GM13977 (cell line): ENCODE measurements around the gene CCR5AS.

Source experiments
- DNase-seq: peaks from one replicate; pipeline ENCODE4 v3.0.0; 2012; ENCODE audit warnings: low spot score
- in situ Hi-C: fragments of 300-500 bp; cut with MboI; formaldehyde crosslinking; loops from one replicate; pipeline ENCODE4 v1.12.0; 2022; ENCODE audit warnings: low sequenced_read_pairs, low pct_unique_long_range_greater_than_20kb, mixed read lengths, inconsistent platforms; ENCODE audit not compliant: unreplicated experiment
- TF ChIP-seq, protein P1 (sequence below): IDR thresholded peaks from 2 replicates; pipeline ENCODE4 v1.5.1; 2012; ENCODE audit warnings: mild to moderate bottlenecking, control low read depth; ENCODE audit not compliant: insufficient read depth; ENCODE audit errors: extremely low read depth, missing control alignments

CCR5AS gene

GRCh38 chr3:46386205-46386604 lies 20.7 kb downstream of the CCR5AS start:
- DNase-seq = no peak
- TF ChIP-seq, protein P1, sequence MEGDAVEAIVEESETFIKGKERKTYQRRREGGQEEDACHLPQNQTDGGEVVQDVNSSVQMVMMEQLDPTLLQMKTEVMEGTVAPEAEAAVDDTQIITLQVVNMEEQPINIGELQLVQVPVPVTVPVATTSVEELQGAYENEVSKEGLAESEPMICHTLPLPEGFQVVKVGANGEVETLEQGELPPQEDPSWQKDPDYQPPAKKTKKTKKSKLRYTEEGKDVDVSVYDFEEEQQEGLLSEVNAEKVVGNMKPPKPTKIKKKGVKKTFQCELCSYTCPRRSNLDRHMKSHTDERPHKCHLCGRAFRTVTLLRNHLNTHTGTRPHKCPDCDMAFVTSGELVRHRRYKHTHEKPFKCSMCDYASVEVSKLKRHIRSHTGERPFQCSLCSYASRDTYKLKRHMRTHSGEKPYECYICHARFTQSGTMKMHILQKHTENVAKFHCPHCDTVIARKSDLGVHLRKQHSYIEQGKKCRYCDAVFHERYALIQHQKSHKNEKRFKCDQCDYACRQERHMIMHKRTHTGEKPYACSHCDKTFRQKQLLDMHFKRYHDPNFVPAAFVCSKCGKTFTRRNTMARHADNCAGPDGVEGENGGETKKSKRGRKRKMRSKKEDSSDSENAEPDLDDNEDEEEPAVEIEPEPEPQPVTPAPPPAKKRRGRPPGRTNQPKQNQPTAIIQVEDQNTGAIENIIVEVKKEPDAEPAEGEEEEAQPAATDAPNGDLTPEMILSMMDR = no peak

DNA sequence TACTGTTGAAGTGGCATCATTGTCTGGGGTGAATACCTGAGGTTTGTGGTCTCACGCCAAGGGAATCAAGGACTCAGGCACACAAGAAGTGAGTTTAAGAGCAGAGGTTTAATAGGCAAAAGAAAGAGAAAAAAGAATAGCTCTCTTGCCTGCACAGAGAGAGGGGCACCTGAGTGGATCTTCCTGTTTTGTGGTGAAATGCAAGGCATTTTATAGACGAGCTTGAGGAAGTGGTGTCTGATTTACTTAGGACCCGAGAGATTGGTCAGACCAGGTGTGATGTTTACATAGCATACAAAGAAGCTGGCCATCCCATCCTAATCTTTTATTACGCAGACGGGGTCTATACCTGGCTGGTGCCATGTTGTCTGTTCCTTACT lies 22.9 kb downstream of the CCR5AS start:
- in situ Hi-C loops = loop anchor here (25.0 kb wide), 1 partner anchor 622 kb away; no protein-coding TSS in a partner anchor
- no peak for DNase-seq
- TF ChIP-seq, protein P1 = no peak

More at GRCh38 chr3:46386205-46386604, 20.7 kb downstream of the CCR5AS start:
- in situ Hi-C loops = loop anchor here (25.0 kb wide), 1 partner anchor 624 kb away; no protein-coding TSS in a partner anchor

DNA sequence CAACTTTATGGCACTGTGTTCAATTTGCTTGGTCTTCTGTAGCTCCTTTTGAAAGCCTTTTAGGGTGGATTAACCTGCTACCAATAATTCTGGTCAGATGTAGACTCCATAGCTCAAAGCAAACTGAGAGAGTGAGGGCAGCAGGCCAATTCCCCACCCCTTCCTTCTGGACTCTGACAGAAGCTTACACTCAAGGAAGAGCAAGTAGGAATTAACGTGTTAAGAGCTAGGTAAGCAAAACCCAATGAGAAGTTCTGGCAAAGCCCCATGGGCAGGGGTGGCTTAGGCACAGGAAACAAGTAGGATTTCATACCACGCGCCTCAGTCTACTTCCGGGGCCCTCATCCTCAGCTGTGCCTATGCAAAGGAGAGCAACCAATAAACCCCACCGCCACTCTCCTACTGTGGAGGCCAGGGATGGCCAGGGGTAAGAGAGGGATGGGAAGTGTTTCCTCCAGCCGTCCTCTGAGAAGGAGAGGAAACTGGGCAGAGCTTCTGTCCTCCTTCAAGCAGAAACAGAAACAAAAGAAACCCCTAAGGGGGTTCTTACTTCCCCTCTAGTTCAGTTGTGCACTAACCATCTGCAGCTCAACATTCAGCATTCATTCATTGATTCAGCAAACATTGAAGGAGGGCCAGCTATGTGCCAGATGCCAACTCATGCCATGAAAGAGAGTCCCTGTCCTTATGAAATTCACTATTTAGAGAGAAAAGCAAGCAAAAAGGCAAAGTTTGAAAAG lies 23.5 kb downstream of the CCR5AS start:
- in situ Hi-C loops = loop anchor here (25.0 kb wide), 1 partner anchor 621 kb away; no protein-coding TSS in a partner anchor
- TF ChIP-seq, protein P1 = no peak
- DNase-seq = no peak

DNA sequence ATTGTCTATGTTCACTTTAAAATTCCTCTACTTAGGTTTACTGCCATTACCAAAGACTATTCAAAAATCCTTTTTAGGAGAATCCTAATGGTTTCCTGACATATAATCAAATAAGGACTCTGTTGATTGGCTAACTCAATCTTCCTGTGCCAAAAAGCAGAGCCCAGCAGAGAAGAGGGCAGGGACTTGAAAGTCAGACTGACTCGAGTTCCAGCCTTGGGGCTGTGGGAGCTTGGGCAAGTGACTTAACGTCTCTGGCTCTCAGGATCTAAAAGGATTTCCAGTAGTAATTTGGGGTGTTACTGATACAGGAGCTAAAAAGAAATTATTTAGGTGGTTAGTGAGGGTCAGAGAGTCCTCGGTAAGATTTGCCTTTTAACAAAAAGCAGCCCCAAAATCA lies 25.2 kb downstream of the CCR5AS start:
- TF ChIP-seq, protein P1 = no peak
- in situ Hi-C loops = loop anchor here (25.0 kb wide), 1 partner anchor 619 kb away; no protein-coding TSS in a partner anchor
- no peak for DNase-seq

DNA sequence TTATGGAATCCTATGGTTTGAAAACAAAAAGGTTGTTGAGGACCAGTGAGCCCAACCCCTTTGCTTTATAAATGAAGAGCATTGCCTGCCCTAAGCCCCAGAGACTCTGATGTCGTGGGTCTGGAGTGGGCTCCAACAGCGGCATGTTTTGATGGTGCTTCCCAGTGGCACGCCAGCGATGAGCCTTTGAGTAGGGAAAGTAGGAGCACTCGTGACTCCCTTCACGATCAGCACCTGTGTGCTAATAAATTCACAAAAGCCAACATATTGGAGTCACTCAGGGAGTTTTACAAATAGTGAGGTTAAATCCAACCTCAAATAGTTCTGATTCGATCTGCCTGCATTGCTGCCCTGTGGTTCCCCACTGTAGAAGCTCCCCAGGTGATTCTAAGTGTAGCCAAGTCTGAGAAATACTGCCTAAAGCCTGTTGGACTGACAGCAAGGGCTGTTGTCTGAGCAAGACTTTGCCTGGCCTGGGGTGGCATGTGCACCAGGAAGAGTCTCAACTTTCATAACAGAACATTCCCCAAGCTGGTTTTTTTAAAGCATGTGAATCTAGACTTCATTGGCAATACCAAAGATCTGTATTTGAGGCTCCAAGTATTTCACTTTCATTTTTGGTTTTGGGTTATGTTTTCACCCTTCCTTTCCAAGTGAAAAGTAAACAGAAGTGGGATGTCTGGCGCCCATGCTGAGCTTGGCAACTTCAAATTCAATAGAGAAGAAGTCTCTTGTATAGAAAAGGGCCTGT lies 26.2 kb downstream of the CCR5AS start:
- no peak for DNase-seq
- in situ Hi-C loops = loop anchor here (25.0 kb wide), 1 partner anchor 618 kb away; no protein-coding TSS in a partner anchor
- TF ChIP-seq, protein P1 = no peak

DNA sequence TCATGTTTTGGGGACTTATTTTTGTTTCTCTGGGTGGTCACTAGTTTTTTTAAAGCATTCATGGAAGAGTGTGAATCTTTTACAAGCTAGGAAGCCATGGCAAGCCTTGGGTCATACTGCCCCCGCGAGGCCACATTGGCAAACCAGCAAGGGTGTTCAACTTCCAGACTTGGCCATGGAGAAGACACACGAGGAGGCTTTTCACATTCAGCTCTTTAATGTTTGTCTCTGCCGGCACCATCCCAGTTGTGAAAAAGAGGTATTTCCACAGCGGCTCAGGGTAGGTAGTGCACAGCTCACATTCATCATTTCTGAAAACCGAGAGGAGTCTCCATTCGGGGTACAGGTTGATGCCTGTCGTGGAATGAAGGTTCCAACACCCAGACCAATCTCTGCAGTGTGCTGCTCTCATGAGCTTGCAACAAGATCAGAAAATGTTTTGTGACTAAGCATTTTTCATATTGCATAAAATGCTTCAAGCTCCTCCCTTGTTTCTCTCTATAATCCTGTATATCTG lies 28.4 kb downstream of the CCR5AS start:
- peak; percentile 46 for DNase-seq
- TF ChIP-seq, protein P1 = peak; percentile 83
- in situ Hi-C loops = loop anchor here (10.0 to 25.0 kb wide), 2 partner anchors 294 to 616 kb away; no protein-coding TSS in a partner anchor
